HG03025 (cell line): ENCODE results near the gene RASGRP3.

Source experiments
- ATAC-seq: cut with Tn5 transposase; IDR thresholded peaks from one replicate; pipeline ENCODE4 v1.9.1; 2021; ENCODE audit warnings: mild to moderate bottlenecking, moderate library complexity; ENCODE audit not compliant: unreplicated experiment, low FRiP score

The RASGRP3 gene

GRCh38 chr2:33607251-33607721, 130.8 kb downstream of the RASGRP3 start:
- ATAC-seq, result no peak

GRCh38 chr2:33607905-33608304, 131.5 kb downstream of the RASGRP3 start:
- no peak for ATAC-seq

GRCh38 chr2:33614190-33614589, 137.7 kb downstream of the RASGRP3 start:
- ATAC-seq, result no peak
